ENCODE measurements around the gene CPSF4.

CPSF4 gene

DNA sequence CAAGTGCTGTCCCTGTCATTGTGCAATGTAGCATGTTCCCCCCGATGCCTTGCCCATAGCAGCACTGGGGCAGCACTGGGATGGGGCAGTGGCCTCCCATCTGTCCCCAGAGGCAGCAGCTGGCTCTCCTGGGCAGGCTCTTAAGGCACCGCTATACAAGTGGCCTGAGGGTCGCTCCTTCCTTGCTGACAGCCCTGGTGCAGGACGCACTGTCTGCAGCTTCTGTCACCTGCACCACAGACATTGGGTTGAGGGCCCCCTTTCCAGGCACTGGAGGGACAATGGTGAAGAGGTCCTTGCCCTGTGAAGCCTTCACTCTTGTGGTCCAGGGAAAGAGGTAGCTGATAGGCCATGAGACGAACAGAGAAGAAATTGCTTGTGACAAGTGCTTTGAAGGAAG lies 10.6 kb downstream of the CPSF4 start:
- no peak for DNase-seq

DNA sequence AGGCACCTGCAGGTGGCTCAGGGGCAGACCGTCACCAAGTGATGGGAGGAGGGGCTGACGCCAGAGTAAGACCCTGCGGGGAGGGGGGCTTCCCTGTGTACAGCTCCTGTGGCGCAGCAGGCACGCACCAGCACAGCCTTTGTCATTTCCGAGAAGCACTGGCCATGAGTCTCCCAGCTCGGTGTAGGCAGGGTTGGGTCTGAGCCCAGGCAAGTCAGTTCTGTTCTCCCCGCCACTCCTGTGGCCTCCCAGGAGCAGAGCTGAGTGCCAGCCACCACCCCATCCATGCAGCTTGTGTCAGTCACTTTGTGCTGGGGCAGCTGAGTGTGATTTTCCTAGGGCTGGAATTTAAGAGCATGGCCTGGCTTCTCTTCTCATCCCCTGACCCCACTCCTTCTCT lies 13.2 kb downstream of the CPSF4 start:
- no peak for DNase-seq

DNA sequence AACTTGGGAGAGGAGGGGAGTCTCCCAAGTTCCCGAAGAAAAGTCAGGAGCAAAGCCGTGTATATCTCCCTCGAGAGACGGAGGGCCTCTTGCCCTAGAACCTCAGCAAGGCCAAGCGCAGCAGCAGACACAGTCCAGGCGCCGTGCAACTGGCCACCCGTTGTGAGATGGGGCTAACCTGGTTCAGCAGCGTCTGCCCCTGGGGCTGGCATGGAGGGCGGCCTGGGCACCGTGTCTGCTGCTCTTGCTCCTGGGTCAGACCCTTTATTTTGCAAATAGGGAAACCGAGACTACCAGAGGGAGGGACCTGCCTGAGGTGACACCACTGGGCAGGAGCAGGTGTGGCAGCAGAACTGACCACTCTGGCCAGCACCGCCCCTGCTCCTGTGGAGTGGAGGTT lies 13.8 kb downstream of the CPSF4 start:
- no peak for DNase-seq

DNA sequence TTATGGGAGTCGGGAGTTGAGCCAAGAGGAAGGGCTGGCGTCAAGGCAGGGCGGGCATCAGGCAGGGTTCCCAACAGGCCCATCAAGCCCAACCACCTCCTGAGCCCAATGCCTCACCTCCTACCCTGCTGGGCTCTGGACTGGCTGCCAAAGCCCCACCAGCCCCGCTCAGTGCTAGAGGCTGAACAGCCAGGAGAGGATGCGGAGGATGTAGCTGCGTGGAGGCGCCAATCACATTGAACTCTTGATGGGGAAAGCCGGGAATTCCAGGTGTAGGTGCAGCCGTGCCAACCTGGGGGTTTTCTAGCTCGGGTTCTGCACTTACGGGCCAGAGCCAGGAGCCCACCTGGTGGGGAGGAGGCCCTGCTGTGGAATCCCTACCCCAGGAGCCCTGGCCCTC lies 14.4 kb downstream of the CPSF4 start:
- DNase-seq = no peak

DNA sequence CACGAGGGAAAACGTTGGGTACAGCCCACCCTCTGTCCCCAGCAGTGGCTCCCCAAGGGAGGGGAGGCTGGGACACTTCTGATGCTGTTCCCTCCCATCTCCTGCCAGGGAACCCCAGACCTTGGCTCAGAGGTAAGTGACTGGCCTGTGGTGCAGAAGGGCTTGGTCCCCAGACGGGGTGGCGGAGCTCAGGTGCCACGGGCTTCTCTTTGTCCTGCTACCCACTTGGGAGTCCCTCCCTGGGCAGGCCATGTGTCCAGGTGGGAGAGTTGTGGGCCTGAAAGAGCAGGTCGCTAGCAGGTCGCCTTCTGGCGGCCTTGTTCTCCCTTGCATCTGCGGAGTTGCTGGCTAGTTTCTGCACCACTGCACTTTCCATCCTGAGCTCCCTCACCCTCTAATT lies 17.1 kb downstream of the CPSF4 start:
- no peak for DNase-seq

DNA sequence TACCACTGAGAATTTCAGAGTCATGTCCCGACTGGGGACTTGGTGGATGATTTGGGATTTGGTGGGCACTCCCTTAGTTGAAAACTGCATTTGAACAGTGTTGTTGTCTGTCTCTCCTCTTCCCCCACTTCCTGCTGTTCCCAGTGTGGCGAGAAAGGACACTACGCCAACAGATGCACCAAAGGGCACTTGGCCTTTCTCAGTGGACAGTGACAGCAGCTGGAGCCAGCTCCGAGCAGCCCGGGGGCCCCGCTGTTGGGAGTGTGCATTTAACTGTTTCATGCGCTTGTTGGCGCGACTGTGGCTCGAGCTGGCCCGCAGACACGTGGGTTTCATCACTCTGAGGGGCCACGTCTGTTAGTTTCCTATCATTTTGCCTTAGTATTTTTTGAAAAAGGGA lies 17.5 kb downstream of the CPSF4 start:
- no peak for DNase-seq

DNA sequence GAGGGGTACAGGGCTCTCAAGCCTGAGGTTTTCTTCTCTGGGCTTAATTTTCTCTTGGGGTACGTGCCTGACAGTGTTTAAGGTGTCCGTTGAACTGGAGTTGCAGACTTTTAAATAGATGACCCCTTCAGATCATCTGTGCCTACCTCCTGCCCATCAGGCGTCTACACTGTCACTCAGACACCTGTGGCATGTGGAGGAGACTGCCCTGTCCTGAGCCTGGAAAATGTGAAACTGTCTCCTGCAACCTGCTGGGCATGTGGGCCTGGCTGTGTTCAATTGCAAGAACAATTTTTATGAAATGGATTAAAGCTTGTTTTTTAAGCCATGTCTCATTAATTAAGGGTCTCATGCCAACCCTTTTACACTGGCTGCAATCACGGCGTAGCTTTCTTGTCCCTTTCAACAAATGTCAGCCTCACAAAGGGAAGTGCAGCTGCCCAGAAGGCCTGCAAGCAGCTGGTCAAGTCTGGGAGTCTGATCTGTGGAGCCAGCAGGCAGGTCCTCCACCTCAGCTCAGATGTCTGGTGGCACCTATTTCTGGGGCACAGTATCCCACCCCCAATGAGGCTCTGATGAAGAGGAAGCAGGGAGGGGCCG lies 18.4 kb downstream of the CPSF4 start:
- no peak for DNase-seq

DNA sequence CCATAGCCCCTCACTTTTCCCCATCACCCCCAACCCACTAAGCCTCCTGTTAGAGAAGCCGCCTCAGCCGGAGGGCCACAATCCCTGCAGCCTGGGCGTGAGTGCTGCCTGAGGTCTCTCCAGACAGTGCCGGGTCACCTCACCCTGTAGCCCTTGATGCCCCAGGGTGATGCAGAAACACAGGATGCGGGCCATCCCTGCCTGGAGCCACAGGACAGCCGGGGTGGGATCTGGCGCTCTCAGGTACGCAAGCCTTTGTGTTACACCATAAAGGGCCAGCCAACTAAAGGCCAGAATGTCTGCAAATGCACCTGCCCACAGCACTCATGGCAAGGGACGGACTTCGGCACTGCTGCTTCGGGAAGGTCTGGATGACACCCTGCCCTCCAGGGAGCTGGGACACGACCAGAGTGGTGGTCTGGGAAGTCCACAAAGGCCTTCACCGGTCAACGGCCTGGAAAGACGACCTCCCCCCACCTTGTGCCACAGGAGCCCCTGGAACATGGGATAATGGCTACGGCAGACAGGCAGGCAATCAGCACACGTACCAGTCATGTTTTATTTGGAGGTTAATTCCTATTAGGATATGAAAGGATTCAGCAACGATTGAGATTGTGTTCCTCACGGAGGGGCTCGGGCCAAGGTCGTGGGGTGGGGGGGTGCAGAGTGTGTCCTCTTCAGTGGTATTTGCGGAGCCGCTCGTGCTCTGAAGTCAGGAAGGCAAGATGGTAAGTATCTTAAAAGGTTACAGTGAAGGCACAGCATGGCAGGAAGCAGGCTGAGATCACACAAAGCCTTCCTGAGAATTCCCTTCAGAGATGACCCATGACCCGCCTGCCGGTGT lies 19.1 kb downstream of the CPSF4 start:
- DNase-seq = no peak

DNA sequence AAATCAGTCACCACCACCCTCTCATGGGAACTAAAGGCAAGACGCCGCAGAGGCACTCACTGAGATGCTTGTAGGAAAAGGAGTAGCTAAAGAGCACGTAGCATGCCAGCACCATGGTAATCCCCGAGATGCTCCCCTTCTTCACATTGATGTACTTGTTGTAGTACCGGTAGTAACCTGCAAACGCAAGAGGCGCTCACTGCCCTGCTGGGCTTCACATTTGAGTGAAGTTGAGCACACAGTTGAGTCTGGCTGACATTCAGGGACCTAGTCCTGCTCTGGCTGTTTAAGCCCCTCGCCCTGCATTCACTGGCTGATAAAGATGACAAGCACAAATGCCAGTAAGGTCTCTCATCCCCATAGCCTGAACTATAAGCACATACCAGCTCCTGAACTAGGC lies 20.3 kb downstream of the CPSF4 start:
- no peak for DNase-seq

DNA sequence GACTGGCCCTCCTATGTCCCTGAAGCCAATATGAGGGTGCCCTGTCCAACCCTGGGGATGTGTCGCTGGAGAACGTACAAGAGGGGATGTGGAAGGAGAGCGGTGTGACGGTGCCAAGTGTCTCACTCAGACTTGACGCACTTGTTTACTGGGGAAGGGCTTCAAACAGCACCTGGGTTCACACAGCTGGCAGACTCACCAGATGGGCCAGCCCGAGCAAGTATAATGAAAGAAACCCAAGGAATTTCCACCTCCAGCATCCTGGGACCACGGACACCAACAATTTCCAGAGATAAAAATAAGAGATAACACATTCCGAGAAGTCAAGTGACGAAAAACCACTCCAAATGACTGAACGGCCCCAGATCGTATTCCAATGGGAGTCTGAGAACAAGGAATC lies 21.9 kb downstream of the CPSF4 start:
- no peak for DNase-seq

DNA sequence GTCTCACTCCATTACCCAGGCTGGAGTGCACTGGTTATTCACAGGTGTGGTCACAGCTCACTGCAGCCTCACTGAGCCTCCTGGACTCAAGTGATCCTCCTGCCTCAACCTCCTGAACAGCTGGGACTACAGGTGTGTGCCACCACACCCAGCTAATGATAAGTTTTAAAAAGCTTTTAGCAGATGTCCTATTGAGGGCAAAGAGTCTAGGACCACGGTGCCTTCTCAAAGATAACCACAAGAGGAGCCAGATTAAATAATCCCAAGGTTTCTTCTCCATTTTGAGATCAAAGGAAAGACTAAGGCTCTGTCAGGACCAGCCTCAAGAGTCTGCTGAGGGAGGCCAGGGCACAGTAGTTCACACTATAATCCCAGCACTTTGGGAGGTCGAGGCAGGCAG lies 22.5 kb downstream of the CPSF4 start:
- no peak for DNase-seq

DNA sequence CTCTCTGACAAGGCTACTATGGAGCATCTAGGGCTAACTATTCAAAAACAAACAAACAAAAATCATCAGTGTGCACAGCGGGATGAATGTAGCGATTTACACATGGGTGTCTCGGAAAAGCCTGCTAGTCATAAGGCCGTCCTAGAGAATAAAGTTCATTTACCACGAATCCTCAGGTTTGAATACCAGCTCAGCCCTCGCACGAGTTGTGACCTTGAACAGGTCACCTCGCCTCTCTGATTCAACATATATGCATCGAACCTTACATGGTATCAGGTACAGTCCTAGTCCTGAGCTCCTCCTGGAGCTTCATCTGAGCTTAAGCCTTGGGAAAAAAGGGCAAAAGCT lies 26.7 kb downstream of the CPSF4 start:
- no peak for DNase-seq

DNA sequence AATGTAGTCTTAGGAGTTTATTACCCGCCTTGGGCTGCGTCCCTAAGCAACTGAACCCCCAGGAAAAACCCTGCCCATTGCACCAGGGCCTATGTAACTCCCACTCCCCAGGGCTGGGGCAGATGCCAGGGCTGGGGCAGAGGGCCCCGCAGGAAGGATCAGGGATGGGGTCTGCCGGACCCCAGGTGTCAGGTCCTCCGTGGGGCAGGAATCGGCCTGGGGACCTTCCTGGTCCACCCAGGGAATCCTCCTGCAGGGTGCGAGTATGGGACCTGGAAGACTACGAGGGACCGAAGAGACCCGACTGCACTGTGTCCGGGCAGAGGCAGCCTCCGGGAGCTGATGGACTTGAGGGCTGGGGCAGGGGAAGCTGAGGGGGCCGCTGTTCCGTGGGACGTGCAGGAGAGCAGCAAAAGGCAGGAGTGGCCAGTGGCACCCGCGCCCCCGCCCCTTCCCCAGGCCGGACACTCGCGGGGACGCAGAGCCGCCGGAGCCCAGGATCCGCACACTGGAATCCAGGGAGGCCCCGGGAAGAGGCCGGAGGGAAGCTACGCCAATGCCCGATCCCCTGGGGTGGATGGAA lies 29.7 kb downstream of the CPSF4 start:
- DNase-seq = no peak

DNA sequence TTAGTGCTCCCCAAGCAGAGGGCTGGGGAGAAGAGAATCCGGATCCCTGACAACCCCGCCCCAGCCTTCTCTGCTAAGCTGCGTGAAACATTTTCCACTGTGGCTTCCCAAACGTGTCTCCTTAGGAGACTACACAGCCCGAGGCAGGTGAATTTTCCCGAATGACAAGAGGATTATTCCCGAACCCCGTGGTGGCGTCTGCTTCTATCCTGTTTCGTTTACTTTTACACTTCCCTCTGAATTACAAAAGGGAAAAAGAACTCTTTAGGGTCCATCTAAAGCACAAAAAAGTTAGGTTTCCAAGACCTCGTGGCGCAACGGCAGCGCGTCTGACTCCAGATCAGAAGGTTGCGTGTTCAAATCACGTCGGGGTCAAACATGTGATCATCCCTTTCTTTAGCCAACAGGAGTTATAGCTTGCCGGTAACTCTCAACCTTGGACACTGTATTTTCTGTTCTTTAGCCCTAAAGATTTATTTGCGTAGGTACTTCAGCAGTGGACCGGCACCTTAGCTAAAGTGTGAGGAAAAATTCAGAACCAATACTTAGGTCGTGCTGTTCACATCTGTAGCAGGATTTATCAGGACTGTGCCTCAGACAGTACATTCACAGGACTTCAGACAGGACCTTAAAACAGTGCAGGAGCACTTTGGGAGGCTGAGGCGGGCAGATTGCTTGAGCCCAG lies 30.8 kb downstream of the CPSF4 start:
- no peak for DNase-seq

DNA sequence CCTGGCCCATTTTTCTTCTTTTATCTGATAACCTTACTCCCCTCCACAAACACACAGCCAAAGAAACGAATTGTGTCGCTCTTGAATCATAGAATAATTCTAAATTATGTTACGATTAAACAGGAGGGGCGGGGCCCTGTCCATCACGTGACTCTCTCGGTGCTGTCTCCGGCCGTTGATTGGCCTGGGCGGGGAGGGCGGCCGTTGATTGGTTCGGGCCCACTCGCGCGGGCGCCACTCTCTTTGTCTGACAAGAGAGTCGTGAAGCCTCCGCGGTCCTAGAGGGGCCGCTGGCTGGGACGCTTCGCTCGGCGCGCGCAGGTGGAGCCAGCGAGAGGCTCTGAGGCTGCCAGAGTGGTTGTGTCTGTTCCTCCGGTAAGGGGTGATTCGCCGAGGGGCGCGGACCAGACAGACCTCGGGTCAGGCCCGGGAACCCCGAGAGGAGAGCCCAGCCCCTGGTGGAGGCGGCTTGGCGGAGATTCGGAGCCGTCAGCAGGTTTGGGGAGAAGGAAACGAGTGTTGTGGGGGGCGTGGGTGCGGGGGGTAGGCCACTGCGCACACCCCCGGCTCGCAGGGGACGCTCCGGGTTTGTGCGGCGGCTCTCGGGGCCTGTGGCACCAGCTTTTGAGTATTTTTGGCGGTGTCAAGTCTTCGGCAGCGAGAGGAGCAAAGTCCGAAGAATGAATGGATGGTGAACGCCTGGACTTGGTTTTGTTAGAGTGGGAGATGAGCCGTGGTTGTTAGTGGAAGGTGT lies 34.0 kb downstream of the CPSF4 start, which contains the start of gene ZNF789:
Gene ZNF789, plus strand, starts transcription at position 330 of the 754 bp plus-strand sequence. CDS start 3,567 bp downstream, outside the sequence.
- peak; percentile 98 for DNase-seq

DNA sequence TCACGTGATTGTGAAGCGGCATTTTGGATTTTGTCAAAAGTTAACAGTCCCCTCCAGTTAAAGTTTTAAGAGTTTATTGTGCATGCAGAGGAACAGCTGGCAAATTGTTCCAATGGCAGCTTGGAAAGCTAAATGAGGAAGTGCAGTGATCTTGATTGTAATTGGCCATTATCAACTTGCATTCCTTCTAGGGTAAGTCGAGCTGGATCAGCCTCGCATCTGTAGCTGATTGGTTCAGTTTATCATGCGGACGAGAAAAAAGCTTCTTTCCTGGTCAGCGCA lies 34.5 kb downstream of the CPSF4 start:
- DNase-seq = no peak

DNA sequence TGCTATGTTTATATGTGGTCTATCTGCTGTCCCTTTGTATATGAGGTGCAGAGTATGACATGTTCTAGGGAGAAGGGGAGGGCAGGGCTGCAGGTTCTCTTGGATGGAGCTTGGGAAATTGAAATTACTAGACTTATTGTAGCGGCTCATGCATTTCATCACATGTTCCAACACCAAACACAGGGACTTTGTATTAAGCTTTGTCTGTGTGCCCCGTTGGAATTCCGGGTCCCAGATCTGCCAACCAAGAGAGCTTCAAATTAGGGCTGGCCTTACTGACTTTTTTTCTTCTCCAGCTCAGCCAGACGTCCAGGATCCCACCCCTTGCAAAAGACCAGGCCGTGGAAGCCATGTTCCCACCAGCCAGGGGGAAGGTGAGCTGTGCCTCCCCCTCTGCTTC lies 37.4 kb downstream of the CPSF4 start:
- DNase-seq = no peak

DNA sequence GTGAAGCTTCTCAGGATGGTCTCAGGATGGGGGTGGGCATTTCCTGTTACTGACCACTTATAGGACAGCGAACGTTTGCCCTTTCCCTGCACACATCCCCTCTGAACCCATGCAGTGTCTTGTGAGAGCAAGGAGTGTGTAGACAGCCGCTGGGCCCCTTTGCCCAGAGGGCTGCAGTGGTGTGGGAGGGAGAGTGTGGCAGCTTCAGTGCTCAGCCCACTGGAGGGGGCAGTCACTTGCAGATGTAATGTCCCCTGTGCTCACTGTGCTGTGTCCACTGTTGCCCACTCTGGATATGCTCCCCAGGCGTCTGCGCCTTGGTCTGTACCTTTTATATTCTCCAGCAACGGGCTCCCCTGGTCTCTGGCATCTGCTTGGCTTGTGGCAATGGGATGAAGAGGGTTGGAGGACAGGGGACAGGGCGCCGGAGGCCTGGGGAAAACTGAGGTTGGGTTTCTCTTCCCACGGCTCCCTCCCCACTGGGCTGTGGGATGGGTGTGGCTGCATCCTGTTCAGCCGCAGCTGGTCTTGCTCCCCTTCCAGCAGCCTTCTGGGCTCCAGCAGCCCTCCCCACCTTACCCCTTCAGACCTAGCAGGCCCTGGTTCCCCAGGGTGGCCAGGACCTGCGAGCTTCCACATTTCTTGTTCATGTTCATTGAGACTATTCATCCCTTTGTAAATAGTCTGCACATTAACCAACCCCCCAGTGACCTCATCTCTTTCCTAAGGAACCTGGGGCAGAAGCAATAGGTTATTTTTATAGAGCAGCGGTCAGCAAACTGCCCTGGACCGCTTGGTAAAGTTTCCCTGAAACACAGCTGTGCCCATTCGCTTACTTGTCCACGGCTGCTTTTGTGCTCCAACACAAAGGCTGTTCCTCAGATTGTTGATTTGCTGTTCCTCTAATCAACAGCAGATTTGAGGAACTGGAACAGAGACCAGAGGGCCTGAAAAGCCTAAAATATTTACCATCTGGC lies 40.0 kb downstream of the CPSF4 start:
- no peak for DNase-seq

DNA sequence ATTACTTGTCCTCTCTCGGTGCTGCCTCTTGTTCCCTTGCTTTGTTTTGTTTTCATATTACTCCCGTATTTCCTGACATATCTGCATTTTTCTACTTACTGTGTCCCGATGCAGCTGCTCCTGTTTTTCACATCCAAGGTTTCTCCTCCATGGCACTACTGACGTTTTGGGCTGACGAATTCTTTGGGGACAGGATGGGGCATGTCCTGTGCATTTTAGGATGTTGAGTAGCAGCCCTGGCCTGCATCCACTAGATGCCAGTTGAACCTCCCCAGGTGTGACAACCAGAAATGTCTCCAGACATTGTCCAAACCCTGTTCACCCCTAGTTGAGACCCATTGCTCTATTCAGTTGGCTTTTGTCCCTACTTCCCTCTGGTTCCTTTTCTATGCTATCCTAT lies 46.4 kb downstream of the CPSF4 start:
- DNase-seq = no peak

DNA sequence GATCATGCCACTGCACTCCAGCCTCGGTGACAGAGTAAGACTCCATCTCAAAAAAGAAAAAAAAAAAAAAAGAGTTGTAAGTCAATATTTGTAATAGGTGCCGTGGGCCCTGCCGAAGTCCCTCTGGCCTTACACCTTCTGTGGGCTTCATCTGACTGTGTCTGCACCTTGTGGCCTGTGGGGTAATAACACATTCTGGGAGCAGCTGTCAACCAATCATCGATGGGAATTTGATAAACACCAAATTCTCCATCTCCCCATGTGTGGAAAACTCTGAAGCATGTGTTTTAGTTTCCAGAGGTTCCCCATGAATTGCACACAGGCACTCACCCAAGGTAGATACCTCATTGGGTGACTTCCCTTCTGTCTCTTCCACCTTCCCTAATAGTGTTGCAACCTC lies 50.5 kb downstream of the CPSF4 start:
- no peak for DNase-seq

DNA sequence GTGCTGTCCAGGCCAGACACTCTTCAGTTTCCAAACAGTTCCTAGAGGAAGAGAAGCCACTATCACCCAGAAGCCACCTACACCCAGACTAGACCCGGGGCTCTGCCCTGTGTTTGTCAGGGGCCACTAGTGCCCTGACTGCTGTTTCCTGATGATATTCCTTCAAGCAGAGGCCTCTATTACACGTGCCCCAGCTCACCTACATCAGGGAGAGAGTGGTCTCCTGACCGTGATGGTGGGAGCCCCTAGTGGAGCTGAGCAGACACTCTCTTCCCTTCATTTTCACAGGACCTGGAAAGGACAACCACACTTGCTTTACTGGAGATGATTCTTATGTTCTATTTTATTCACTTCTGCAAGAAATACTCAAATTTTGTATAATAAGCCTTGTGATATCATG lies 52.1 kb downstream of the CPSF4 start:
- no peak for DNase-seq

DNA sequence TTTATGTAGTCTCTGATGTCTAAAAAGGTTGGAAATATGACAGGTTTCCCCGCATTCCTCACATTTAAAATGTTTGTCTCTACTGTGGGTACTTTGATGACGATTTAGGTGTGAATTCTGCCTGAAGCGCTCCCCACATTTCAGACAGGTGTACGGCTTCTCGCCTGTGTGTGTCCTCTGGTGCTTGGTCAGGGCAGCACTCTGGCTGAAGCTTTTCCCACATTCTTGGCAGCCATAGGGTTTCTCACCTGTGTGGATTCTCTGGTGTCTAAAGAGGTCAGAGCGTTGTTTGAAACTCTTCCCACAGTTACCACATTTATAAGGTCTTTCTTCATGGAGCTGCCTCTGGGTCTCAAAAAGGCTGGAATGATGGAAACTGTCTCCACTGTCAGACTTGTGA lies 55.1 kb downstream of the CPSF4 start:
- DNase-seq = no peak

All from NCI-H1092 (cell line).